ENCODE measurements around the gene ATF7IP.

ATF7IP gene

GRCh38 chr12:14427929-14428328 lies 62.4 kb downstream of the ATF7IP start:
- TF ChIP-seq SIN3A (IDR thresholded peaks at IDR 0.05; ENCODE audit: borderline replicate concordance, insufficient read depth, low read length) (no peak), TAF1 (IDR thresholded peaks at IDR 0.05; ENCODE audit: borderline replicate concordance, insufficient read depth, low read length) (no peak), POLR2AphosphoS5 (IDR thresholded peaks at IDR 0.05; ENCODE audit: low read depth, low read length) (no peak), FOXP2 (optimal IDR thresholded peaks at IDR 0.05; ENCODE audit: borderline replicate concordance, extremely low read depth, extremely low read length, insufficient read depth) (no peak)
- TF ChIP-seq, protein P1, sequence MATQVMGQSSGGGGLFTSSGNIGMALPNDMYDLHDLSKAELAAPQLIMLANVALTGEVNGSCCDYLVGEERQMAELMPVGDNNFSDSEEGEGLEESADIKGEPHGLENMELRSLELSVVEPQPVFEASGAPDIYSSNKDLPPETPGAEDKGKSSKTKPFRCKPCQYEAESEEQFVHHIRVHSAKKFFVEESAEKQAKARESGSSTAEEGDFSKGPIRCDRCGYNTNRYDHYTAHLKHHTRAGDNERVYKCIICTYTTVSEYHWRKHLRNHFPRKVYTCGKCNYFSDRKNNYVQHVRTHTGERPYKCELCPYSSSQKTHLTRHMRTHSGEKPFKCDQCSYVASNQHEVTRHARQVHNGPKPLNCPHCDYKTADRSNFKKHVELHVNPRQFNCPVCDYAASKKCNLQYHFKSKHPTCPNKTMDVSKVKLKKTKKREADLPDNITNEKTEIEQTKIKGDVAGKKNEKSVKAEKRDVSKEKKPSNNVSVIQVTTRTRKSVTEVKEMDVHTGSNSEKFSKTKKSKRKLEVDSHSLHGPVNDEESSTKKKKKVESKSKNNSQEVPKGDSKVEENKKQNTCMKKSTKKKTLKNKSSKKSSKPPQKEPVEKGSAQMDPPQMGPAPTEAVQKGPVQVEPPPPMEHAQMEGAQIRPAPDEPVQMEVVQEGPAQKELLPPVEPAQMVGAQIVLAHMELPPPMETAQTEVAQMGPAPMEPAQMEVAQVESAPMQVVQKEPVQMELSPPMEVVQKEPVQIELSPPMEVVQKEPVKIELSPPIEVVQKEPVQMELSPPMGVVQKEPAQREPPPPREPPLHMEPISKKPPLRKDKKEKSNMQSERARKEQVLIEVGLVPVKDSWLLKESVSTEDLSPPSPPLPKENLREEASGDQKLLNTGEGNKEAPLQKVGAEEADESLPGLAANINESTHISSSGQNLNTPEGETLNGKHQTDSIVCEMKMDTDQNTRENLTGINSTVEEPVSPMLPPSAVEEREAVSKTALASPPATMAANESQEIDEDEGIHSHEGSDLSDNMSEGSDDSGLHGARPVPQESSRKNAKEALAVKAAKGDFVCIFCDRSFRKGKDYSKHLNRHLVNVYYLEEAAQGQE (IDR thresholded peaks at IDR 0.05; ENCODE audit: insufficient read depth in 1 of 2, low read depth in 2 of 2, low read length in 2 of 2) = no peak

DNA sequence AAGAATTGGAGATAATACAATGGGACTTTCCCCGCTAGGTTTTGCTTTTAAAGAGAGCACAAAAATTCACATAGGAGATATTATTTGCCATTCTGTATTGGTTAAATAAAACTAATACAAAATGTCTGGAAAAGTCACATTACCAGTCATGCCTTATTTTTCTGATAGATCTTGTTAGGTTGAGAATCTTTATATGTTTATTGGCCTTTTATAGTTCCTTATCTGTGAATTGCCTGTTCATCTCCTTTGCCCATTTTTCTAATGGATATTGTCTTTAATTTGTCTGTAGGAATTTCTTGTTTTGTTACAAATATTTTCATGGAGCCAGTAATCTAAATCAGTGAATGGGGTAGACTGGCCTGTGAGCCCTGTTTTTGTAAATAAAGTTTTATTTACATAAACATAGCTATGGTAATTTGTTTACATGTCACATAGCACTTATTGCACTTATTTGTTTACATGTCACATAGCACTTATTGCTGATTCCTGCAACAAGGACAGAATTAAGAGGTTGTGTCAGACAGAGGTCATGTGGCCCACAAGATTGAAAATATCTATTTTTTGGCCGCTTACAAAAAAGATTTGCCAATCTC lies 65.0 kb downstream of the ATF7IP start:
- no peak for TF ChIP-seq POLR2AphosphoS5 (IDR thresholded peaks at IDR 0.05; ENCODE audit: low read depth, low read length)
- TF ChIP-seq FOXP2 (optimal IDR thresholded peaks at IDR 0.05; ENCODE audit: borderline replicate concordance, extremely low read depth, extremely low read length, insufficient read depth) = no peak
- no peak for TF ChIP-seq SIN3A (IDR thresholded peaks at IDR 0.05; ENCODE audit: borderline replicate concordance, insufficient read depth, low read length)
- TF ChIP-seq TAF1 (IDR thresholded peaks at IDR 0.05; ENCODE audit: borderline replicate concordance, insufficient read depth, low read length) = no peak
- TF ChIP-seq, protein P1 (IDR thresholded peaks at IDR 0.05; ENCODE audit: insufficient read depth in 1 of 2, low read depth in 2 of 2, low read length in 2 of 2) = no peak

GRCh38 chr12:14431975-14432374 lies 66.5 kb downstream of the ATF7IP start:
- TF ChIP-seq TAF1 (IDR thresholded peaks at IDR 0.05; ENCODE audit: borderline replicate concordance, insufficient read depth, low read length) (no peak), POLR2AphosphoS5 (IDR thresholded peaks at IDR 0.05; ENCODE audit: low read depth, low read length) (no peak), SIN3A (IDR thresholded peaks at IDR 0.05; ENCODE audit: borderline replicate concordance, insufficient read depth, low read length) (no peak), FOXP2 (optimal IDR thresholded peaks at IDR 0.05; ENCODE audit: borderline replicate concordance, extremely low read depth, extremely low read length, insufficient read depth) (no peak)
- TF ChIP-seq, protein P1 (IDR thresholded peaks at IDR 0.05; ENCODE audit: insufficient read depth in 1 of 2, low read depth in 2 of 2, low read length in 2 of 2) = no peak

GRCh38 chr12:14435627-14436026 lies 70.1 kb downstream of the ATF7IP start:
- no peak for TF ChIP-seq TAF1 (IDR thresholded peaks at IDR 0.05; ENCODE audit: borderline replicate concordance, insufficient read depth, low read length)
- TF ChIP-seq SIN3A (IDR thresholded peaks at IDR 0.05; ENCODE audit: borderline replicate concordance, insufficient read depth, low read length) = no peak
- TF ChIP-seq, protein P1 (IDR thresholded peaks at IDR 0.05; ENCODE audit: insufficient read depth in 1 of 2, low read depth in 2 of 2, low read length in 2 of 2) = no peak
- no peak for TF ChIP-seq FOXP2 (optimal IDR thresholded peaks at IDR 0.05; ENCODE audit: borderline replicate concordance, extremely low read depth, extremely low read length, insufficient read depth)
- TF ChIP-seq POLR2AphosphoS5 (IDR thresholded peaks at IDR 0.05; ENCODE audit: low read depth, low read length) = no peak
